AG09309 (cell line): ENCODE data around the gene HIBCH.
"Not testable (repeated sequence)": the region's sequence is repeated elsewhere in the genome, so short reads cannot be mapped to it uniquely, and the experiment has no call there.

Source experiments
- DNase-seq: peaks from one replicate; pipeline ENCODE4 v3.0.0-alpha.2; 2010; ENCODE audit warnings: low read depth
- H3K4me3 ChIP-seq: 2 replicates; pipeline ENCODE4 v1.5.1; 2011; ENCODE audit warnings: mild to moderate bottlenecking, low read depth, low read length, moderate library complexity; ENCODE audit not compliant: control insufficient read depth
- TF ChIP-seq, protein P1 (sequence below): IDR thresholded peaks from 2 replicates; pipeline ENCODE4 v1.5.1; 2011; ENCODE audit warnings: mild to moderate bottlenecking, low read depth, low read length, inconsistent platforms; ENCODE audit not compliant: insufficient read depth, control insufficient read depth; ENCODE audit errors: missing control alignments

HIBCH gene

DNA sequence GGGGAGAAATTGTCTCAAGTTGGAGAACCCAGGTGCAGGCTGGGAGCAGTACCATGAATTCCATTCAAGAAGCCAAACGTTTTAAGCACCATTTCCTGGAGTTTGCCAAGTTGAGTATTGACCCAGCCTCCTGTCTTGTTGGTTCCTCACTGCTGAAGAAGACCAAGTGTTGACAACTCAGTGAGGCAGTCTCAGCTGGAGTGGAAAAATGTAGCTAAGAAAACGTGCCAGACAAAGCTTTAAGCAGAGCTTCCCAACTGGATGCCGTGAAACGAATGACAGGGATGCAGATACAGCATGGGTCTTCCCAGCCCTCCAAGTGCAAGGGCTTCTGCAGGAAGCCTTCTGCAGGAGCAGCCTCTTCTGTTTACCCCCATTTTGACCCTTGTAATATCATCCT is 23.0 kb upstream of the HIBCH start:
- H3K4me3 ChIP-seq, result no peak overlapping the region
- TF ChIP-seq, protein P1, sequence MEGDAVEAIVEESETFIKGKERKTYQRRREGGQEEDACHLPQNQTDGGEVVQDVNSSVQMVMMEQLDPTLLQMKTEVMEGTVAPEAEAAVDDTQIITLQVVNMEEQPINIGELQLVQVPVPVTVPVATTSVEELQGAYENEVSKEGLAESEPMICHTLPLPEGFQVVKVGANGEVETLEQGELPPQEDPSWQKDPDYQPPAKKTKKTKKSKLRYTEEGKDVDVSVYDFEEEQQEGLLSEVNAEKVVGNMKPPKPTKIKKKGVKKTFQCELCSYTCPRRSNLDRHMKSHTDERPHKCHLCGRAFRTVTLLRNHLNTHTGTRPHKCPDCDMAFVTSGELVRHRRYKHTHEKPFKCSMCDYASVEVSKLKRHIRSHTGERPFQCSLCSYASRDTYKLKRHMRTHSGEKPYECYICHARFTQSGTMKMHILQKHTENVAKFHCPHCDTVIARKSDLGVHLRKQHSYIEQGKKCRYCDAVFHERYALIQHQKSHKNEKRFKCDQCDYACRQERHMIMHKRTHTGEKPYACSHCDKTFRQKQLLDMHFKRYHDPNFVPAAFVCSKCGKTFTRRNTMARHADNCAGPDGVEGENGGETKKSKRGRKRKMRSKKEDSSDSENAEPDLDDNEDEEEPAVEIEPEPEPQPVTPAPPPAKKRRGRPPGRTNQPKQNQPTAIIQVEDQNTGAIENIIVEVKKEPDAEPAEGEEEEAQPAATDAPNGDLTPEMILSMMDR, result no peak
- DNase-seq, result no peak

DNA sequence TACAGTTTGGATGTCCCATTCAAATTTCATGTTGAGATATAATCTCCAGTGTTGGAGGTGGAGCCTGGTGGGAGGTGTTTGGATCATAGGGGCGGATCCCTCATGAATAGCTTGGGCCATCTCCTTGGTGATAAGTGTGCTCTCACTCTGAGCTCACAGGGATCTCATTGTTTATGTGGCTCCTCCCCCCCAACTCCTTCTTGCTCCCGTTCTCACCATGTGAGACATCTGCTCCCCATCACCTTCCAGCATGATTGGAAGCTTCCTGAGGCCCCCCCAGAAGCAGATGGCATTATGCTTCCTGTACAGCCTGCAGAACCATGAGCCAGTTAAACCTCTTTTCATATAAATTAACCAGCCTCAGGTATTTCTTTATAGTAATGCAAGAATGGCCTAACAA is 20.7 kb upstream of the HIBCH start:
- TF ChIP-seq, protein P1, result no peak
- DNase-seq, result no peak
- no peak overlapping the region for H3K4me3 ChIP-seq

DNA sequence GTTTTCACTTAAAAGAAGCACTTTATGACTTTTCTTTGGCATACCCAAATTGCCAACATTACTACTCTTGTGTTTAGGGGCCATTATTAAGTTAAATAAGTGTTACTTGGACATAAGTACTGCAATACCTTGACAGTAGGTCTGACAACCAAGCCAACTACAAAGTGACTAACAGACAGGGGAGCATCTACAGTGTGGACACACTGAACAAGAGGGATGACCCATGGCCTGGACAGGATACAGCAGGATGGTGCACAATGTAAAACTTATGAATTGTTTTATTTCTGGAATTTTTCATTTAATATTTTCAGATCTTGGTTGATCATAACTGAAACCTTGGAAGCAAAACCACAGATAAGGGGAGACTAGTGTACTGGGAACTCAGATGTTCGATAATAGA is 19.8 kb upstream of the HIBCH start:
- no peak overlapping the region for H3K4me3 ChIP-seq
- TF ChIP-seq, protein P1, result no peak
- DNase-seq, result no peak

DNA sequence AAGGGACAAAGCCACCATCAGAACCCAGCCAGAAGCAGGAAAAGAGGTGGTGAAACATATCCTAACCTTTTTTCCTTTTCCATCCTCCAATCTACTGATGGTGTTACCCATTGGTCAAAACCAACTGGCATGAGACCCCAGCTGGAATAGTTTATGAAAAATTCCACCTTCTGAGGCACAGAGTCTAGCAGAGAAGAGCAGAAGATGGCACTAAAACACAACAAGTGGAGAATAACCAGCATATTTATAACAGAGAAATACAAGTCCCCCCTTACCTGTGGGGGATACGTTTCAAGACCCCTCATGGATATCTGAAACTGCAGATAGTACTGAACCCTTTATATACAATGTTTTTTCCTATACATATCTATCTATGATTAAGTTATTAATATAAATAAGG is 18.8 kb upstream of the HIBCH start:
- DNase-seq, result no peak
- TF ChIP-seq, protein P1, result no peak
- H3K4me3 ChIP-seq, result no peak overlapping the region

DNA sequence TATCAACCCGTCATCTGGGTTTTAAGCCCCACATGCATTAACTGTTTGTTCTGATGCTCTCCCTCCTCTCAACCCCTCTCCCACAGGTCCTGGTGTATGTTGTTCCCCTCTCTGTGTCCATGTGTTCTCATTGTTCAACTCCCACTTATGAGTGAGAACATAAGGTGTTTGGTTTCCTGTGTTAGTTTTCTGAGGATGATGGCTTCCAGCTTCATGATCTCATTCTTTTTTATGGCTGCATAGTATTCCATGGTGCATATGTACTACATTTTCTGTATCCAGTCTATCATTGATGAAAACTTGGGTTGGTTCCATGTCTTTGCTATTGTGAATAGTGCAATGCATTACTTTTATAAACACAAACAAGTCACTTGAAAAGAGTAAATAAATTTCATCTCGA is 16.8 kb upstream of the HIBCH start:
- TF ChIP-seq, protein P1, result no peak
- no peak overlapping the region for H3K4me3 ChIP-seq
- DNase-seq, result no peak

DNA sequence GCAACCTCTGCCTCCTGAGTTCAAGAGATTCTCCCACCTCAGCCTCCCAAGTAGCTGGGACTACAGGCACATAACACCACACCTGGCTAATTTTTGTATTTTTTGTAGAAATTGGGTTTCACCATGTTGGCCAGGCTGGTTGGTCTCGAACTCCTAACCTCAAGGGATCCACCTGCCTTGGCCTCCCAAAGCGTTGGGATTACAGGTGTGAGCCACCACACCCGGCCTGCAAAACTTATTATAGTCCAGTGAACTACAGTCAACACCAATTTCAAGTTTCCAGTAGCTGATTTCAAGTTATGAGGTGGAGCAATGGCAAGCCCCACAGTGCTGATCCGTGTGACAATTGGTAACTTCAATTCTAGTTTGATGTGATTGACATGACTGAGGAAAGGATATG is 16.0 kb upstream of the HIBCH start:
- not testable (repeated sequence) for DNase-seq, H3K4me3 ChIP-seq

DNA sequence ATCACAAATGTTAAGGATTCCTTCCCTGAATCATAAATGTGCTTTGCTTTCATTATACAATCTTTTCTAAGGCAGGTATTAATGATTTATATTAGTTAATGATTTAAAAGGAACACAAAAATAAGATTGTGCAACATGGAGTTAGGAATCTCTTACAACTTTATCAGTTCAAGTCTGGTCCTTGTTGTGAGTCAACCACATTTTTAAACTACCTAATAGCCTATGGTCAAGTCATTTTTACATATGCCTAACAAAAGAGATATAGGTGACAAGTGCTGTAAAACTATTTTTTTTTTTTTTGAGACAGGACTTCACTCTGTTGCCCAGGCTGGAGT is 15.6 kb upstream of the HIBCH start:
- TF ChIP-seq, protein P1, result no peak
- DNase-seq, result no peak
- no peak overlapping the region for H3K4me3 ChIP-seq
